Measurements from ENCODE around the gene NDUFS2. TPM values are rescaled to one million over a fixed set of nuclear protein-coding genes. Genes with fewer than 3 reads are reported as not detected.

NDUFS2 gene
- total and polyA plus RNA-seq, 9 of the 15 experiments (the other 6 are each of a cell fraction or from before 2014, with no cell fraction given): 70.0 to 176 (median 141) TPM

DNA sequence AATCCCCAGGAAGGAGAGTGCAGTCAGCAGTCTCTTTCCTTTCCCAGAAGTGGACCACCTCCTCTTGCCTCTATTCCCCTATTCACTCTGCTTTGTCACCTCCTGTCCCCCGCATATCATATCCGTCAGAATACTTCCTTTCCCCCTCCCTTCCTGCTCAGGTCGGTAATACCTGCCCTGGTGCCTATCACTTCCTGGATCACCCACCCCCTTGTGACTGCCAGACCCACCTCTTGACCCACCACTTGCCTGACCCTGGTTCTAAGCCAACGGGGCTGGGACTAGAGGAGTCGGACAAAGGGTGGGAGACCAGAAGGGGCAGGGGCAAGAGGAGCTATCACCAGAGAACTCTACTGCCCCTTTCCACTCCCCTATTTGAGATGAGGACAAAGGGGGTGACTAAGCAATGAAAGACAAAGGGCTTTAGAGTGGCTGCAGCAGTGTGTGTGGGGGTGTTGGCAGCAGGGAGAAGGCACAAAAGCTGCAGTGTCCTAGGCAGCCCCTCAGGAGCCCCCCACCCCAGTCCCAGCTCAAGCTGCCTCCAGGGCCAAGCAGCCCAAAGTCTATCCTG lies 1.7 kb upstream of the NDUFS2 start (continued):
- TF ChIP-seq MYBL2 (IDR thresholded peaks at IDR 0.05; ENCODE audit: low read depth) (no peak), MYBL2 (CRISPR knock-in tag; IDR thresholded peaks at IDR 0.05; ENCODE audit: borderline replicate concordance) (no peak), RB1 (IDR thresholded peaks at IDR 0.05; ENCODE audit: low read depth) (no peak), ELF2 (CRISPR knock-in tag; IDR thresholded peaks at IDR 0.05) (no peak), HDAC1 (IDR thresholded peaks at IDR 0.05) (peak in 1 of 2 experiments; percentile 47; a peak in 1 of 4 replicates), JUNB (CRISPR knock-in tag; conservative IDR thresholded peaks at IDR 0.05) (no peak), CBX5 (IDR thresholded peaks at IDR 0.05; ENCODE audit: borderline replicate concordance, low read depth) (0 out of 2 replicates have a peak, but pooled peaks have one; percentile 7), ELF4 (CRISPR knock-in tag; IDR thresholded peaks at IDR 0.05) (0 out of 2 replicates have a peak, but pooled peaks have one; percentile 28), CAMTA2 (CRISPR knock-in tag; conservative IDR thresholded peaks at IDR 0.05) (no peak), KAT8 (IDR thresholded peaks at IDR 0.05; ENCODE audit: low read depth) (no peak), POLR2AphosphoS2 (IDR thresholded peaks at IDR 0.05; ENCODE audit: low read length) (no peak), ZNF274 (IDR thresholded peaks at IDR 0.05; ENCODE audit: borderline replicate concordance, low read depth, low read length) (no peak), ZZZ3 (IDR thresholded peaks at IDR 0.05) (no peak), TRIM28 (IDR thresholded peaks at IDR 0.05) (no peak), ZNF174 (CRISPR knock-in tag; IDR thresholded peaks at IDR 0.05) (no peak), ZNF217 (CRISPR knock-in tag; IDR thresholded peaks at IDR 0.05) (no peak), PCBP1 (IDR thresholded peaks at IDR 0.05; ENCODE audit: low read depth, low read length, poor library complexity, severe bottlenecking) (no peak), KAT7 (CRISPR knock-in tag; IDR thresholded peaks at IDR 0.05; ENCODE audit: borderline replicate concordance) (no peak), TAF1 (IDR thresholded peaks at IDR 0.05; ENCODE audit: control insufficient read depth, extremely low read depth, insufficient read depth, low read length, severe bottlenecking) (peak; percentile 8), IRF2 (CRISPR knock-in tag; IDR thresholded peaks at IDR 0.05) (no peak), PRMT5 (CRISPR knock-in tag; IDR thresholded peaks at IDR 0.05) (no peak), ZNF124 (CRISPR knock-in tag; IDR thresholded peaks at IDR 0.05) (no peak), ZNF143 (CRISPR knock-in tag; IDR thresholded peaks at IDR 0.05) (no peak)
- TF ChIP-seq, protein P1, sequence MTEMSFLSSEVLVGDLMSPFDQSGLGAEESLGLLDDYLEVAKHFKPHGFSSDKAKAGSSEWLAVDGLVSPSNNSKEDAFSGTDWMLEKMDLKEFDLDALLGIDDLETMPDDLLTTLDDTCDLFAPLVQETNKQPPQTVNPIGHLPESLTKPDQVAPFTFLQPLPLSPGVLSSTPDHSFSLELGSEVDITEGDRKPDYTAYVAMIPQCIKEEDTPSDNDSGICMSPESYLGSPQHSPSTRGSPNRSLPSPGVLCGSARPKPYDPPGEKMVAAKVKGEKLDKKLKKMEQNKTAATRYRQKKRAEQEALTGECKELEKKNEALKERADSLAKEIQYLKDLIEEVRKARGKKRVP (CRISPR knock-in tag; IDR thresholded peaks at IDR 0.05): no peak
- TF ChIP-seq, protein P2, sequence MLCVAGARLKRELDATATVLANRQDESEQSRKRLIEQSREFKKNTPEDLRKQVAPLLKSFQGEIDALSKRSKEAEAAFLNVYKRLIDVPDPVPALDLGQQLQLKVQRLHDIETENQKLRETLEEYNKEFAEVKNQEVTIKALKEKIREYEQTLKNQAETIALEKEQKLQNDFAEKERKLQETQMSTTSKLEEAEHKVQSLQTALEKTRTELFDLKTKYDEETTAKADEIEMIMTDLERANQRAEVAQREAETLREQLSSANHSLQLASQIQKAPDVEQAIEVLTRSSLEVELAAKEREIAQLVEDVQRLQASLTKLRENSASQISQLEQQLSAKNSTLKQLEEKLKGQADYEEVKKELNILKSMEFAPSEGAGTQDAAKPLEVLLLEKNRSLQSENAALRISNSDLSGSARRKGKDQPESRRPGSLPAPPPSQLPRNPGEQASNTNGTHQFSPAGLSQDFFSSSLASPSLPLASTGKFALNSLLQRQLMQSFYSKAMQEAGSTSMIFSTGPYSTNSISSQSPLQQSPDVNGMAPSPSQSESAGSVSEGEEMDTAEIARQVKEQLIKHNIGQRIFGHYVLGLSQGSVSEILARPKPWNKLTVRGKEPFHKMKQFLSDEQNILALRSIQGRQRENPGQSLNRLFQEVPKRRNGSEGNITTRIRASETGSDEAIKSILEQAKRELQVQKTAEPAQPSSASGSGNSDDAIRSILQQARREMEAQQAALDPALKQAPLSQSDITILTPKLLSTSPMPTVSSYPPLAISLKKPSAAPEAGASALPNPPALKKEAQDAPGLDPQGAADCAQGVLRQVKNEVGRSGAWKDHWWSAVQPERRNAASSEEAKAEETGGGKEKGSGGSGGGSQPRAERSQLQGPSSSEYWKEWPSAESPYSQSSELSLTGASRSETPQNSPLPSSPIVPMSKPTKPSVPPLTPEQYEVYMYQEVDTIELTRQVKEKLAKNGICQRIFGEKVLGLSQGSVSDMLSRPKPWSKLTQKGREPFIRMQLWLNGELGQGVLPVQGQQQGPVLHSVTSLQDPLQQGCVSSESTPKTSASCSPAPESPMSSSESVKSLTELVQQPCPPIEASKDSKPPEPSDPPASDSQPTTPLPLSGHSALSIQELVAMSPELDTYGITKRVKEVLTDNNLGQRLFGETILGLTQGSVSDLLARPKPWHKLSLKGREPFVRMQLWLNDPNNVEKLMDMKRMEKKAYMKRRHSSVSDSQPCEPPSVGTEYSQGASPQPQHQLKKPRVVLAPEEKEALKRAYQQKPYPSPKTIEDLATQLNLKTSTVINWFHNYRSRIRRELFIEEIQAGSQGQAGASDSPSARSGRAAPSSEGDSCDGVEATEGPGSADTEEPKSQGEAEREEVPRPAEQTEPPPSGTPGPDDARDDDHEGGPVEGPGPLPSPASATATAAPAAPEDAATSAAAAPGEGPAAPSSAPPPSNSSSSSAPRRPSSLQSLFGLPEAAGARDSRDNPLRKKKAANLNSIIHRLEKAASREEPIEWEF (CRISPR knock-in tag; IDR thresholded peaks at IDR 0.05): no peak
